Measurements from ENCODE around the gene ST3GAL5.
A peak's percentile ranks its signal among the peaks of the same experiment; 100 is the strongest.
"Not testable (repeated sequence)": the region's sequence is repeated elsewhere in the genome, so short reads cannot be mapped to it uniquely, and the experiment has no call there.

Gene ST3GAL5

GRCh38 chr2:85888684-85889626 is at the start of gene ST3GAL5:
TSS of gene ST3GAL5 (minus strand) at chr2:85888990. CDS start at chr2:85888905, 85 bp downstream.
- DNase-seq (ENCODE audit: low read depth, low spot score): peak; percentile 95

GRCh38 chr2:85938456-85938855 is 49.7 kb upstream of the ST3GAL5 start:
- DNase-seq (ENCODE audit: low read depth, low spot score): no peak

GRCh38 chr2:85937069-85937439 is 48.3 kb upstream of the ST3GAL5 start:
- no peak for DNase-seq (ENCODE audit: low read depth, low spot score)

- DNase-seq (ENCODE audit: low read depth, low spot score): no peak
These were observed 47.8 kb upstream of the ST3GAL5 start for GRCh38 chr2:85936421-85937068.

GRCh38 chr2:85935746-85936208 is 47.0 kb upstream of the ST3GAL5 start:
- DNase-seq (ENCODE audit: low read depth, low spot score): peak; percentile 83

- no peak for DNase-seq (ENCODE audit: low read depth, low spot score)
These were observed 46.5 kb upstream of the ST3GAL5 start for GRCh38 chr2:85935170-85935745.

GRCh38 chr2:85933753-85934594 is 45.2 kb upstream of the ST3GAL5 start:
- peak; percentile 72 for DNase-seq (ENCODE audit: low read depth, low spot score)

- DNase-seq (ENCODE audit: low read depth, low spot score): not testable (repeated sequence)
These were observed 42.4 kb upstream of the ST3GAL5 start for GRCh38 chr2:85931151-85931550.

GRCh38 chr2:85930129-85931124 is 41.6 kb upstream of the ST3GAL5 start:
- DNase-seq (ENCODE audit: low read depth, low spot score): no peak

GRCh38 chr2:85929096-85930050 is 40.6 kb upstream of the ST3GAL5 start:
- DNase-seq (ENCODE audit: low read depth, low spot score): no peak

- DNase-seq (ENCODE audit: low read depth, low spot score): no peak
These were observed 38.3 kb upstream of the ST3GAL5 start for GRCh38 chr2:85926931-85927661.

- no peak for DNase-seq (ENCODE audit: low read depth, low spot score)
These were observed 37.7 kb upstream of the ST3GAL5 start for GRCh38 chr2:85926526-85926925.

- DNase-seq (ENCODE audit: low read depth, low spot score): no peak
These were observed 36.5 kb upstream of the ST3GAL5 start for GRCh38 chr2:85925216-85925671.

- peak; percentile 69 for DNase-seq (ENCODE audit: low read depth, low spot score)
These were observed 35.7 kb upstream of the ST3GAL5 start for GRCh38 chr2:85924522-85924921.

- no peak for DNase-seq (ENCODE audit: low read depth, low spot score)
These were observed 33.4 kb upstream of the ST3GAL5 start for GRCh38 chr2:85922199-85922598.

GRCh38 chr2:85921659-85922058 is 32.9 kb upstream of the ST3GAL5 start:
- DNase-seq (ENCODE audit: low read depth, low spot score): no peak

GRCh38 chr2:85920810-85921545 is 32.2 kb upstream of the ST3GAL5 start:
- DNase-seq (ENCODE audit: low read depth, low spot score): peak; percentile 53
